GM12878 (cell line): Measurements from ENCODE around the gene NEO1. TPM values are rescaled to one million over a fixed set of nuclear protein-coding genes. Genes with fewer than 3 reads are reported as not detected.

Source experiments
- ATAC-seq: fragments of 200-7000 bp; cut with Tn5 transposase; 3 replicates; pipeline ENCODE4 v1.9.1; 2020; ENCODE audit warnings: mild to moderate bottlenecking, moderate library complexity
- BruUV-seq: library from RNA; stranded (reverse); fragments of 400-500 nt; replicated peaks from 2 replicates; lab custom pipeline; 2021; lab: Mats Ljungman, UMichigan
- CTCF ChIA-PET: fragments of 300-600 bp; sonication (Branson Sonifier 250); formaldehyde crosslinking; extraction: SDS; loops from one replicate; lab custom pipeline; 2021; ENCODE audit warnings: inconsistent platforms; lab: Yijun Ruan, JAX
- POLR2A ChIA-PET: fragments of 350-600 bp; formaldehyde crosslinking; extraction: SDS; loops from one replicate; lab custom pipeline; 2021; ENCODE audit warnings: inconsistent platforms; lab: Charles Lee
- RAD21 ChIA-PET: fragments of 300-600 bp; sonication (Branson Sonifier 250); formaldehyde crosslinking; loops from one replicate; lab custom pipeline; 2023; ENCODE audit warnings: antibody characterized with exemption; ENCODE audit not compliant: unreplicated experiment; lab: Charles Lee
- SMC1A ChIA-PET: fragments of 300-600 bp; sonication (Branson Sonifier 250); formaldehyde crosslinking; loops from one replicate; lab custom pipeline; 2023; ENCODE audit not compliant: unreplicated experiment, uncharacterized antibody; lab: Charles Lee
- DNase-seq: peaks from one replicate; pipeline ENCODE4 v3.0.0-alpha.2; 2011; ENCODE audit warnings: low read depth, low spot score
- FAIRE-seq: peaks from 3 replicates; lab custom pipeline; 2011; peaks lifted over from hg19 to GRCh38; lab: Jason Lieb, UNC
- H2AFZ ChIP-seq: 2 replicates; pipeline ENCODE4 v1.6.0; 2011; ENCODE audit warnings: low read depth, low read length, control low read depth; ENCODE audit not compliant: control insufficient read depth
- H3K27ac ChIP-seq: 2 replicates; pipeline ENCODE4 v1.5.1; 2011; ENCODE audit warnings: control low read depth; ENCODE audit not compliant: control insufficient read depth, insufficient read depth
- H3K27me3 ChIP-seq, 2 experiments: replicated peaks in 1 of 2; 2 replicates each; pipeline versions ENCODE4 v1.6.0 to v1.6.1; 2011; ENCODE audit warnings: low read length in 1 of 2; ENCODE audit not compliant: control insufficient read depth in 2 of 2, insufficient read depth in 2 of 2
- H3K36me3 ChIP-seq, 2 experiments: 2 replicates each; pipeline ENCODE4 v1.5.1; 2011; ENCODE audit warnings: low read length in 1 of 2; ENCODE audit not compliant: control insufficient read depth in 2 of 2, insufficient read depth in 2 of 2
- H3K4me1 ChIP-seq: 2 replicates; pipeline ENCODE4 v1.6.1; 2011; ENCODE audit warnings: mild to moderate bottlenecking, low read length, moderate library complexity, mixed read lengths; ENCODE audit not compliant: control insufficient read depth, insufficient read depth
- H3K4me2 ChIP-seq: 2 replicates; pipeline ENCODE4 v1.6.0; 2011; ENCODE audit warnings: control low read depth; ENCODE audit not compliant: control insufficient read depth, insufficient read depth
- H3K4me3 ChIP-seq: fragments of 200-600 bp; sonication (generic); 2 replicates; pipeline ENCODE4 v1.5.1; 2016
- H3K79me2 ChIP-seq: 2 replicates; pipeline ENCODE4 v1.6.0; 2011; ENCODE audit warnings: low read length; ENCODE audit not compliant: control insufficient read depth, insufficient read depth
- H3K9ac ChIP-seq: 2 replicates; pipeline ENCODE4 v1.8.0; 2011; ENCODE audit warnings: low read length, control low read depth, mixed read lengths; ENCODE audit not compliant: control insufficient read depth, insufficient read depth
- H3K9me3 ChIP-seq: replicated peaks from 3 replicates; pipeline ENCODE4 v1.5.1; 2011; ENCODE audit warnings: mild to moderate bottlenecking, low read length; ENCODE audit not compliant: control insufficient read depth, insufficient read depth
- H4K20me1 ChIP-seq: 2 replicates; pipeline ENCODE4 v1.6.0; 2011; ENCODE audit not compliant: control insufficient read depth, insufficient read depth
- CHD2 ChIP-seq: IDR thresholded peaks from 2 replicates; pipeline ENCODE4 v1.6.1; 2011; ENCODE audit warnings: low read depth, low read length, improper control_type of control experiment, borderline replicate concordance
- CREM ChIP-seq: IDR thresholded peaks from 2 replicates; pipeline ENCODE4 v1.6.1; 2014; ENCODE audit warnings: antibody characterized with exemption, low read depth
- E4F1 ChIP-seq: fragments of 450-650 bp; IDR thresholded peaks from 2 replicates; pipeline ENCODE4 v1.6.1; 2018; ENCODE audit warnings: borderline replicate concordance, mild to moderate bottlenecking; ENCODE audit not compliant: partially characterized antibody
- ELK1 ChIP-seq: IDR thresholded peaks from 2 replicates; pipeline ENCODE4 v1.6.1; 2012; ENCODE audit warnings: low read depth, low read length, improper control_type of control experiment
- ESRRA ChIP-seq: IDR thresholded peaks from 2 replicates; pipeline ENCODE4 v1.6.1; 2012; ENCODE audit warnings: mild to moderate bottlenecking, low read length, improper control_type of control experiment
- LARP7 ChIP-seq: fragments of 450-650 bp; IDR thresholded peaks from 2 replicates; pipeline ENCODE4 v1.6.1; 2017; ENCODE audit warnings: mild to moderate bottlenecking
- REST ChIP-seq: IDR thresholded peaks from 2 replicates; pipeline ENCODE4 v1.6.1; 2012; ENCODE audit warnings: mild to moderate bottlenecking, low read depth, low read length
- TARDBP ChIP-seq: IDR thresholded peaks from 2 replicates; pipeline ENCODE4 v1.6.1; 2016; ENCODE audit warnings: borderline replicate concordance
- TCF3 ChIP-seq: IDR thresholded peaks from 2 replicates; pipeline ENCODE4 v1.6.1; 2012; ENCODE audit warnings: low read depth, mild to moderate bottlenecking, low read length, borderline replicate concordance; ENCODE audit not compliant: insufficient read depth
- WGBS: methylation state at CpG from one replicate; pipeline ENCODE4 v1.1.6; 2016; ENCODE audit warnings: low lambda C conversion rate; ENCODE audit not compliant: insufficient replicate concordance, insufficient coverage; ENCODE audit errors: missing lambda C conversion rate; 5-methylcytosine and 5-hydroxymethylcytosine counted together
- in situ Hi-C: fragments of 300-500 bp; cut with MboI; formaldehyde crosslinking; loops from 9 replicates; pipeline ENCODE4 v1.14.3; 2018; ENCODE audit warnings: mixed read lengths
- intact Hi-C: fragments of 100-400 bp; cut with micrococcal nuclease; formaldehyde crosslinking; loops from one replicate; pipeline ENCODE4 v1.14.2; 2022; ENCODE audit not compliant: unreplicated experiment
- polyA plus RNA-seq, 11 experiments: library from polyadenylated mRNA; depleted of rRNA in 4 of 11; unstranded in 6 of 11; stranded (reverse) in 5 of 11; fragments of >200 nt; fragmentation: Nextera tagmentation in 4 of 11; fragmentation: Illumina TruSeq in 1 of 11; extraction: Ambion mirVana in 4 of 11; extraction: Trizol in 1 of 11; gene quantifications; 1 replicate in 1 of 11; 2 replicates in 10 of 11; pipeline versions ENCODE4 v1.2.1 to v1.2.3, GENCODE V29; 2011 to 2016; ENCODE audit warnings: inconsistent platforms in 2 of 11, missing spikeins in 2 of 11, low read depth in 1 of 11
- total RNA-seq, 4 experiments: library from RNA; depleted of rRNA in 3 of 4; stranded (reverse); fragments of >200 nt in 3 of 4; fragmentation: Illumina TruSeq in 1 of 4; extraction: Trizol in 1 of 4; gene quantifications; 2 replicates each; pipeline versions ENCODE4 v1.2.1 to v1.2.3, GENCODE V29; 2013 to 2021

NEO1 gene
- total and polyA plus RNA-seq, 10 of the 15 experiments (the other 5 are each of a cell fraction or from before 2014, with no cell fraction given) = 0.03 to 2.0 (median 0.32) TPM

- WGBS = 9% methylated on average over 5 of the region's 5 CpGs
- Histone ChIP-seq H3K27me3 (peaks cover 0 to 1% of the 10 kb centered on the region in 2 experiments; a peak in 1 of 4 replicates), H4K20me1 (no peaks in the 10 kb centered on the region), H3K36me3 (no peaks in the 10 kb centered on the region), H3K9me3 (no peaks in the 10 kb centered on the region), H3K79me2 (no peaks in the 10 kb centered on the region), H3K4me3 (no peak overlapping the region), H3K4me2 (no peak overlapping the region), H3K9ac (no peak overlapping the region), H3K4me1 (no peaks in the 10 kb centered on the region), H3K27ac (no peak overlapping the region), H2AFZ (no peak overlapping the region)
- ATAC-seq (no peak), FAIRE-seq (no peak), DNase-seq (no peak)
- RAD21 ChIA-PET = no interaction called here
- POLR2A ChIA-PET = no interaction called here
- CTCF ChIA-PET = no interaction called here
- in situ Hi-C loops = no loop called here
- BruUV-seq = no TSS peak
- intact Hi-C loops = no loop called here
- no peak for TF ChIP-seq TARDBP
- SMC1A ChIA-PET = no interaction called here
Measured at GRCh38 chr15:73004462-73004861, 47.8 kb upstream of the NEO1 start.

- H2AFZ ChIP-seq = no peak overlapping the region
- intact Hi-C loops (no loop called here), in situ Hi-C loops (no loop called here)
- no peak overlapping the region for H3K4me2 ChIP-seq
- H3K4me3 ChIP-seq = no peak overlapping the region
- no peak overlapping the region for H3K27ac ChIP-seq
- SMC1A ChIA-PET = interaction anchor here (0.5 kb wide), 1 partner anchor 38 kb away, joined by 3 read pairs; no protein-coding TSS in a partner anchor
- no TSS peak for BruUV-seq
- WGBS = 2% methylated on average over 2 of the region's 2 CpGs
- no peaks in the 10 kb centered on the region for H3K79me2 ChIP-seq
- no peaks in the 10 kb centered on the region for H4K20me1 ChIP-seq
- H3K36me3 ChIP-seq = no peaks in the 10 kb centered on the region
- DNase-seq = no peak
- no peak overlapping the region for H3K9ac ChIP-seq
- RAD21 ChIA-PET = no interaction called here
- H3K9me3 ChIP-seq = no peaks in the 10 kb centered on the region
- ATAC-seq = no peak
- POLR2A ChIA-PET = no interaction called here
- CTCF ChIA-PET = no interaction called here
- FAIRE-seq = no peak
- H3K4me1 ChIP-seq = no peaks in the 10 kb centered on the region
- H3K27me3 ChIP-seq = peaks cover 0 to 1% of the 10 kb centered on the region in 2 experiments; a peak in 1 of 4 replicates
- TF ChIP-seq LARP7 (no peak), ELK1 (no peak), E4F1 (no peak), ESRRA (no peak), CHD2 (no peak), REST (no peak), TCF3 (no peak), CREM (no peak)
Measured at GRCh38 chr15:73005032-73005431, 47.2 kb upstream of the NEO1 start.
